Activated T-helper 1 cell treated with Interleukin-2 at 50 U/mL for 16 hours (primary cell): ENCODE measurements around the gene CFB.
"Not testable (repeated sequence)": the region's sequence is repeated elsewhere in the genome, so short reads cannot be mapped to it uniquely, and the experiment has no call there.

Experiments
- DNase-seq: peaks from one replicate; pipeline ENCODE4 v3.0.0-alpha.2; 2020; ENCODE audit warnings: low read depth

Gene CFB

DNA sequence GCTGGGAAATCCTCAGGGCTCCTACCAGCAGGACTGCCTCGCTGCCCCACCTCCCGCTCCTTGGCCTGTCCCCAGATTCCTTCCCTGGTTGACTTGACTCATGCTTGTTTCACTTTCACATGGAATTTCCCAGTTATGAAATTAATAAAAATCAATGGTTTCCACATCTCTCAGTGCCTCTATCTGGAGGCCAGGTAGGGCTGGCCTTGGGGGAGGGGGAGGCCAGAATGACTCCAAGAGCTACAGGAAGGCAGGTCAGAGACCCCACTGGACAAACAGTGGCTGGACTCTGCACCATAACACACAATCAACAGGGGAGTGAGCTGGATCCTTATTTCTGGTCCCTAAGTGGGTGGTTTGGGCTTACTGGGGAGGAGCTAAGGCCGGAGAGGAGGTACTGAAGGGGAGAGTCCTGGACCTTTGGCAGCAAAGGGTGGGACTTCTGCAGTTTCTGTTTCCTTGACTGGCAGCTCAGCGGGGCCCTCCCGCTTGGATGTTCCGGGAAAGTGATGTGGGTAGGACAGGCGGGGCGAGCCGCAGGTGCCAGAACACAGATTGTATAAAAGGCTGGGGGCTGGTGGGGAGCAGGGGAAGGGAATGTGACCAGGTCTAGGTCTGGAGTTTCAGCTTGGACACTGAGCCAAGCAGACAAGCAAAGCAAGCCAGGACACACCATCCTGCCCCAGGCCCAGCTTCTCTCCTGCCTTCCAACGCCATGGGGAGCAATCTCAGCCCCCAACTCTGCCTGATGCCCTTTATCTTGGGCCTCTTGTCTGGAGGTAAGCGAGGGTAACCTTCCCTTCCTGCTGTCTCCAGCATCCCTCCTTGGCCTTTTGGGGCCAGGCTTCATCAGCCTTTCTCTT, at the start of gene CFB:
Gene CFB (plus strand): TSS at position 589 of the 863 bp plus-strand sequence. CDS start 127 bp downstream, at position 716.
- no peak for DNase-seq

DNA sequence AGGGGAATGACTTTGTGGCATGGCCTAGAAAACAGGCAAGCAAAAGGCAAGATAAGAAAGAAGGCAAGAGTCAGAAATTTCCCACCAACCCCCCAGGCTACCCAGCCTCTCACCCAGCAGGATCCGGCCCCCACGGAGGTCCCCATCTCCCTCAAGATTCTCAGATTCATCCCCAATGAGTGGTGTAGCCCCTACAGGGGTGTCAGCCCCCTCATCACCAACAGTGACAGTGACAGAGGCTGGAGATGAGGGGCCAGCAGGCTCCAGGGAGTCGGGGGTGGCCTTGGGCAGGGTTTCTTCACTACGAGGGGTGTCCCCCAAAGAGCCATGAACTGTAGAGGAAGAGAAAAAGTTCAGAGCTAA, 49.4 kb upstream of the CFB start:
- DNase-seq: no peak

- DNase-seq: peak; percentile 17
Observed at GRCh38 chr6:31896856-31897611, 48.9 kb upstream of the CFB start.

- DNase-seq: peak; percentile 78
Observed at GRCh38 chr6:31897612-31898382, 48.1 kb upstream of the CFB start, which contains the start of gene EHMT2. EHMT2 (minus strand) TSS chr6:31897698; CDS start chr6:31897677, 21 bp downstream.

- DNase-seq: no peak
Observed at GRCh38 chr6:31898383-31899011, 47.4 kb upstream of the CFB start.

DNA sequence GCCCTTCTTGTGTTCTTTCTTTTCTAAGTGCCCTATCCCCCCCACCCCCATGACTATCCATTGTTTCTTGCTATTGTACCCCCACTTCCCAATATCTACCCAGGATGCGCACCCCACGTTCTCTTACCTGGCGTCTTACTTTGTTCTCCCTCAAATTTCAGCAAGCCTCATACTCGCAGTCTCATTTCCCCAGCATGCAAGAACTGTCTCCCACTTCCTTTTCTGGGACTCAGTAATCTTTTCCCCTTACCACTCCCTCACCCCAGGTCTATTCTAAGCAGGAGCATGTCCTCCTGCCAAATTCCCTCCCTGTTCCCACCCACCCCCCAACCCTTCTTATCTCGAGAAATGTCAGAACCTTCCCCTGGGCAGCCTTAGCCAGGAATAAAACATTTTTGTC, 46.7 kb upstream of the CFB start:
- DNase-seq: no peak

DNA sequence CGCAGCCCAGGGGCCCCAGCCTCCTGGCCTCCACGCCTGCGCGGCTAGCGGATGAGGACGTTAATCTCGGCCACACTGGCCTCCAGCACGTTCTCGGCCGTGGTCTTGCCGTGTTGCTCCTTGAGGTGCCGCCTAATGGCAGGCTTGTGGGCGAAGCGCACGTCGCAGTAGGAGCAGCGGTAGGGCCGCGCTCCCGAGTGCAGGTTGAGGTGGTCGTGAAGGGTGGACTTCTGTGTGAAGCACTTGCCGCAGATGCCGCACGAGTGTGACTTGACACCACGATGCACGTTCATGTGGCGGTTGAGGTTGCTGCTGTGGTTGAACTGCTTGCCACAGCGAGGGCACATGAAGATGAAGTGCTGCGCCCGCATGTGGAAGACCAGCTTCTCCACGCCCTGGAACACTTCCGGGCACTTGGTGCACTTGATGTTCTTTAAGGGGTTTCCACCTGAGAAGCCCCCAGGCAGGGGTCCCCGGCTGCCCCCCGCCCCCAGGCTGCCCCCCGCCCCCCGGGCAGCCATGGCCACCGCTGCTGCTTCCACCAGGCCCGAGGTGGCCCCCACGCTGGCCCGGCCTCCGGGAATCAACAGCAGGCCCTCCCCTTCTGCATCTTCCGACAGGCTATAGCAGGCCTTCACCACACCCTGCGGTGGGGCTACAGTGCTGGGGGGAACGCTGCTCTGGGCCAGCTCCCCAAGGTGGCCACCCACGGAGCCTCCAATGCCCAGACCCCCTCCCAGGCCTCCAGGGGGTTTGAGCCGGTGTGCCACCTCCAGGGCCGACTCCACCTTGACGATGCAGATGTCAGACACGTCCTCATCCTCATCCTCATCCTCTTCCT, 45.8 kb upstream of the CFB start:
- DNase-seq: no peak

DNA sequence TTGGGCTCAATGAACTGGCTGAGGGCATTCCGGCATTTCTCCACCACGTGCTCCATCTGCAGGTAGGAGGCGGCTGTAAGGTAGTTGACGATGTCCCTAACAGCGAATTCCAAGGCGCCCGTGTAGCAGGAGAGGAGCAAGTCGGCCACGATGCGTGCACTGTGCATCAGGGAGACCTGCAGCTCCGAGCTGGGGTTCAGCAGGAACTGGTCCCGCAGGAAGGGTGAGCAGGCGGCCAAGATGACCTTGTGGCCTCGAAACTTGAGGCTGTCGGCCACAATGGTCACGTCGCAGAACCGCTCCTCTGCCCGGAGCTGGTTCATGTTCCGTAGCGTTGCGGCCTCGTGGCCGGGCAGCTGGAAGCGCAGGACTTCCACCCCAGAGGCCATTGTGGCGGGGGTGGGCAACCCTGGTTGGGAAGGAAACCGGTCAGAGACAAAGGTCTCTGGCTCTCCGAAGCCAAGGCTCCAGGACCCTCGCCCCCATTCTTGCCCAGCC, 44.9 kb upstream of the CFB start:
- no peak for DNase-seq

GRCh38 chr6:31901415-31901952, 44.4 kb upstream of the CFB start:
- DNase-seq: peak; percentile 49

DNA sequence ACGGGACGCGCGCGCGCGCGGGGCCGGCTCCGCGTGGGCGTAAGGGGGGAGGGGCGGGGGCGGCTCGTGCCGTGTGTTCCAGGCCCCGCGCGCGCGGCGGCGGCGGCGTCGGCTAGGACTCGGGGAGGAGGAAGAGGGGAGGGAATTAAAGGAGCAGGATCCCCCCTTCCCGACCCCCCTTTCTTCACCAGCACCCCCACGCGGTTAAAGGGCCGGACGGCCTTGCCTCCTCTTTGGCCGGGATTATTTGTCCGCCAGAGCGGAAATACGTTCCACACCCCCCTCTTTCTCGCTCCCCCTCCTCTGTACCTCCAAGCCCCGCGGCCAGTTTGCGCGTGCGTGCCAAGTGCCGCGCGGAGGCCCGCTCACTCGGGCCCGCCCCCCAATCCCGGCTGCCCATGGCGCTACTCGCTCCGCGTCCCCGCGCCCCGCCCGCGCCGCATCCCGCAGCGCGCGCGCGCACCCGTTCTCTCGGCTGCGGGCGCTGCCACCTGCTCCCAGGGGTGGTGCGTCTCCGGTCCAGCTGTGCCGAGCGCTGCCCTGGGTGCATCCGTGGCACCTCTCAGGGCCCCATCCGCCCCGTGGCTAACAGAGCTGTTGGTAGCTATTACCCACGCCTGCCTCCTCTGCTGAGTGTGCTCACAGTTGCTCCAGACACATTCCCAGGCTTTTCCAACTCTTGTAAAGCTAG, 43.8 kb upstream of the CFB start, which contains the start of gene ZBTB12:
Gene ZBTB12 (minus strand): TSS at position 134 of the 691 bp plus-strand sequence. CDS start 781 bp downstream, outside the sequence.
- peak; percentile 80 for DNase-seq

GRCh38 chr6:31903957-31904356, 41.9 kb upstream of the CFB start:
- DNase-seq: no peak

DNA sequence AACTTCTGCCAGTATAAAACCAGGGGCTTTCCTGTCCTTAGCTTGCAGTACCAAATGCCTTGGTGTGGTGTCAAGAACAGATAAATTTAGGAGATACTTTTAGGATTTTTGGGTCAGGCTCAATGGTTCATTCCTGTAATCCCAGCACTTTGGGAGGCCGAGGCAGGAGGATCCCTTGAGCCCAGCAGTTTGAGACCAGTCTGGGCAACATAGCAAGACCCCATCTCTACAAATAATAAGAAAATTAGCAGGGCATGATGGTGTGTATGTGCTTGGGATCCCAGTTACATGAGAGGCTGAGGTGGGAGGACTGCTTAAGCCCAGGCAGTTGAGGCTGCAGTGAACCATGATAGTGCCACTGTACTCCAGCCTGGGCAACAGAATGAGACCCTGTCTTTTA, 40.9 kb upstream of the CFB start:
- DNase-seq: no peak

DNA sequence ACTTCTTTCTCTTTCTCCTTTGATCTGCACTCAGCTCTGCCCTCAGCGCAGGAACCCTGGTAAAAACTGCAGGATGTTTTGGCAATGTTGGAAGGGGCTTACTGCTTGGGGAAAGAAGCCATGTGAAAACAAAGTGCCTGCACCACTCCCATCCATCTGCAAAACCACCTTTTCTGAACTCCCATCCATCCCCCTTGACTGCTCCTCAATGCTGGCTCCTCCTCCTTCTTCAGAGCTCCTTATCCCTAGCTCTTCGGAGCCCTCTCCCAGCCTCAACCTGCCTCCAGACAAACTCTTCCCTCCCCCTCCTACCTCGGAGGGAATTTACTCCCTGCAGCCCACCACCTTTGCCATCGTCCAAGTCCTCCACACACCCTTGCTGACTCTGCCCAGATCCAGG, 39.8 kb upstream of the CFB start:
- DNase-seq: no peak

- not testable (repeated sequence) for DNase-seq
Observed at GRCh38 chr6:31906727-31907126, 39.2 kb upstream of the CFB start.

- no peak for DNase-seq
Observed at GRCh38 chr6:31907158-31907813, 38.6 kb upstream of the CFB start.

DNA sequence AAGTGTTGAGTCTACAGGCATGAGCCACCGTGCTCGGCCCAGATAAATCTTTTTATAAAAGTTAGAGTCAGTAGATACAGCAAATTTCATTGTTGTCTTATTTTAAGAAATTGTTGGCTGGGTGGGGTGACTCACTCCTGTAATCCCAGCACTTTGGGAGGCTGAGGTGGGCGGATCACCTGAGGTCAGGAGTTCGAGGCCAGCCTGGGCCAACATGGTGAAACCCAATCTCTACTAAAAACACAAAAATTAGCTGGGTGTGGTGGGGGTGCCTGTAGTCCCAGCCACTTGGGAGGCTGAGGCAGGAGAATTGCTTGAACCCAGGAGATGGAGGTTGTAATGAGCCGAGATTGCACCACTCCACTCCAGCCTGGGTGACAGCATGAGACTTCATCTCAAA, 37.6 kb upstream of the CFB start:
- DNase-seq: not testable (repeated sequence)

DNA sequence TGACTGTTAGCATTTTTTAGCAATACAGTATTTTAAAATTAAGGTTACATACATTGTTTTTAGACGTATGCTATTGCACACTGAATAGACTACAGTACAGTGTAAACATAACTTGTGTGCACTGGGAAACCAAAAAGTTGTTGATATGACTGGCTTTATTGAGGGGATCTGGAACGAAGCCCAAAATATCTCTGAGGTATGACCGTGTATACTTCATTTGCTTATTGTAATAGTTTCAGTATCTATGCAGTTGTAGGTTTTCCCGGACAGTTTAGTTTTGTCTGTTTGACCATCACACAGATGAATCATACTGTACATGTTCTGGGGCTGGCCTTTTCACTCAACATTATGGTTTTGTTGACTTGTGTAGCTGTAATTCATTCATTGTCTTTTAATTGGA, 37.1 kb upstream of the CFB start:
- no peak for DNase-seq

GRCh38 chr6:31909298-31909697, 36.6 kb upstream of the CFB start:
- DNase-seq: not testable (repeated sequence)
